Measurements from ENCODE around the gene ZDHHC14.

DNA sequence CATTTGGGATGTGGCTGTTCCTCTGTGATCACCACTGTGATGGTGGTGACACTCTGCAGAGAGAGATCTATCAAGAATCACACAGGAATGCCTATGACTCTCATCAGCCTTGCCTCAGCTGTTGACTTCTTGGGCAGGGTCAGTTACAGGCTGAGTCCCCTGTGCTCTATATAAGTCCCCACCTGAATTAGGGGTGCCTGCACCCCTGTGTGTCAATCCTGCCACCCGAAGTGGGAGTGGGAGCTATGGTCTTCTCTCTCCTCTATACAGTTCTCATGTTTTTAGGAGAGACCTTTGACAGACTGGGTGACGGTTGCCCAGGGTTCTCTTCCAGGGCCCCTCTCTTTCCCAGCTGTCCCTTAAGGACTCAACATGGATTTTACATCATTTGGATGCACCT, 173.8 kb downstream of the ZDHHC14 start:
- TF ChIP-seq RARB (CRISPR knock-in tag; IDR thresholded peaks at IDR 0.05) (no peak), ZC3H10 (CRISPR knock-in tag; IDR thresholded peaks at IDR 0.05) (no peak), SNAI2 (CRISPR knock-in tag; IDR thresholded peaks at IDR 0.05) (no peak), ISL1 (CRISPR knock-in tag; IDR thresholded peaks at IDR 0.05) (no peak), ZNF70 (CRISPR knock-in tag; IDR thresholded peaks at IDR 0.05) (no peak), ZFP30 (CRISPR knock-in tag; IDR thresholded peaks at IDR 0.05) (no peak), ARNTL (CRISPR knock-in tag; IDR thresholded peaks at IDR 0.05; ENCODE audit: borderline replicate concordance, low read depth) (no peak), PPARA (CRISPR knock-in tag; IDR thresholded peaks at IDR 0.05; ENCODE audit: borderline replicate concordance) (no peak), OSR1 (CRISPR knock-in tag; IDR thresholded peaks at IDR 0.05) (no peak)
- TF ChIP-seq, protein P1, sequence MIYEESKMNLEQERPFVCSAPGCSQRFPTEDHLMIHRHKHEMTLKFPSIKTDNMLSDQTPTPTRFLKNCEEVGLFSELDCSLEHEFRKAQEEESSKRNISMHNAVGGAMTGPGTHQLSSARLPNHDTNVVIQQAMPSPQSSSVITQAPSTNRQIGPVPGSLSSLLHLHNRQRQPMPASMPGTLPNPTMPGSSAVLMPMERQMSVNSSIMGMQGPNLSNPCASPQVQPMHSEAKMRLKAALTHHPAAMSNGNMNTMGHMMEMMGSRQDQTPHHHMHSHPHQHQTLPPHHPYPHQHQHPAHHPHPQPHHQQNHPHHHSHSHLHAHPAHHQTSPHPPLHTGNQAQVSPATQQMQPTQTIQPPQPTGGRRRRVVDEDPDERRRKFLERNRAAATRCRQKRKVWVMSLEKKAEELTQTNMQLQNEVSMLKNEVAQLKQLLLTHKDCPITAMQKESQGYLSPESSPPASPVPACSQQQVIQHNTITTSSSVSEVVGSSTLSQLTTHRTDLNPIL (CRISPR knock-in tag; IDR thresholded peaks at IDR 0.05; ENCODE audit: low read depth): no peak
- TF ChIP-seq, protein P2, sequence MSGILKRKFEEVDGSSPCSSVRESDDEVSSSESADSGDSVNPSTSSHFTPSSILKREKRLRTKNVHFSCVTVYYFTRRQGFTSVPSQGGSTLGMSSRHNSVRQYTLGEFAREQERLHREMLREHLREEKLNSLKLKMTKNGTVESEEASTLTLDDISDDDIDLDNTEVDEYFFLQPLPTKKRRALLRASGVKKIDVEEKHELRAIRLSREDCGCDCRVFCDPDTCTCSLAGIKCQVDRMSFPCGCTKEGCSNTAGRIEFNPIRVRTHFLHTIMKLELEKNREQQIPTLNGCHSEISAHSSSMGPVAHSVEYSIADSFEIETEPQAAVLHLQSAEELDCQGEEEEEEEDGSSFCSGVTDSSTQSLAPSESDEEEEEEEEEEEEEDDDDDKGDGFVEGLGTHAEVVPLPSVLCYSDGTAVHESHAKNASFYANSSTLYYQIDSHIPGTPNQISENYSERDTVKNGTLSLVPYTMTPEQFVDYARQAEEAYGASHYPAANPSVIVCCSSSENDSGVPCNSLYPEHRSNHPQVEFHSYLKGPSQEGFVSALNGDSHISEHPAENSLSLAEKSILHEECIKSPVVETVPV (CRISPR knock-in tag; IDR thresholded peaks at IDR 0.05): no peak
- TF ChIP-seq, protein P3, sequence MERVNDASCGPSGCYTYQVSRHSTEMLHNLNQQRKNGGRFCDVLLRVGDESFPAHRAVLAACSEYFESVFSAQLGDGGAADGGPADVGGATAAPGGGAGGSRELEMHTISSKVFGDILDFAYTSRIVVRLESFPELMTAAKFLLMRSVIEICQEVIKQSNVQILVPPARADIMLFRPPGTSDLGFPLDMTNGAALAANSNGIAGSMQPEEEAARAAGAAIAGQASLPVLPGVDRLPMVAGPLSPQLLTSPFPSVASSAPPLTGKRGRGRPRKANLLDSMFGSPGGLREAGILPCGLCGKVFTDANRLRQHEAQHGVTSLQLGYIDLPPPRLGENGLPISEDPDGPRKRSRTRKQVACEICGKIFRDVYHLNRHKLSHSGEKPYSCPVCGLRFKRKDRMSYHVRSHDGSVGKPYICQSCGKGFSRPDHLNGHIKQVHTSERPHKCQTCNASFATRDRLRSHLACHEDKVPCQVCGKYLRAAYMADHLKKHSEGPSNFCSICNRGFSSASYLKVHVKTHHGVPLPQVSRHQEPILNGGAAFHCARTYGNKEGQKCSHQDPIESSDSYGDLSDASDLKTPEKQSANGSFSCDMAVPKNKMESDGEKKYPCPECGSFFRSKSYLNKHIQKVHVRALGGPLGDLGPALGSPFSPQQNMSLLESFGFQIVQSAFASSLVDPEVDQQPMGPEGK (CRISPR knock-in tag; IDR thresholded peaks at IDR 0.05; ENCODE audit: borderline replicate concordance): no peak

All from SK-N-SH treated with all-trans-retinoic acid at 6 μM for 48 hours (cell line).